ENCODE measurements around the gene CETN2.
A peak's percentile ranks its signal among the peaks of the same experiment; 100 is the strongest.
"Not testable (repeated sequence)": the region's sequence is repeated elsewhere in the genome, so short reads cannot be mapped to it uniquely, and the experiment has no call there.

The CETN2 gene

GRCh38 chrX:152833378-152833777 lies 2.8 kb upstream of the CETN2 start:
- intact Hi-C loops (cut with DNase I) = loop anchor here (5.0 kb wide), 1 partner anchor 191 kb away; no protein-coding TSS in a partner anchor
- DNase-seq = no peak

GRCh38 chrX:152832520-152832919 lies 2.0 kb upstream of the CETN2 start:
- intact Hi-C loops (cut with DNase I) = loop anchor here (5.0 kb wide), 1 partner anchor 190 kb away; no protein-coding TSS in a partner anchor

DNA sequence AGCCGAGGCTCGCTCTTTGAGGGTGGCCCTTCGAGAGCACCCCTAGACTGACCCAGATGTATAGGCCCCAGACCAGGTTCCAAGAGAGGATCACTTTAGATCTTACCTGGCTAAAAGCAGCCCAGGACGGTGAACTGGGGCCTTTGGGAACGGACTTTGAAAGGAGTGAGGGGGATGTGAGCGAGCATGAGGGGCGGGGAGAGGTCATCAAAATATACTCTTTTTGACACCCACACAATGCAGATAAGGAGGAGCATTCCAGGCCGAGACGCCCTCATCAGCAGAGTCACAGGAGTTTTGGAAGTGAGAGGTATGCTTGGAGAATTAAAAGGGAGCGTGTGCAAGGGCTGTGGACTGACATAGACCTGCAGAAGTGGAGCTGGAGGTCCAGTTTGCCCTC lies 834 bp upstream of the CETN2 start:
- intact Hi-C loops (cut with DNase I) = loop anchor here (5.0 kb wide), 1 partner anchor 189 kb away; no protein-coding TSS in a partner anchor
- DNase-seq = no peak

More at GRCh38 chrX:152832520-152832919, 2.0 kb upstream of the CETN2 start:
- DNase-seq = no peak

- intact Hi-C loops (cut with DNase I) = no loop called here
- peak in 1 of 10 donors; percentile 25 for DNase-seq
Measured at GRCh38 chrX:152824841-152825374, 5.6 kb downstream of the CETN2 start.

DNA sequence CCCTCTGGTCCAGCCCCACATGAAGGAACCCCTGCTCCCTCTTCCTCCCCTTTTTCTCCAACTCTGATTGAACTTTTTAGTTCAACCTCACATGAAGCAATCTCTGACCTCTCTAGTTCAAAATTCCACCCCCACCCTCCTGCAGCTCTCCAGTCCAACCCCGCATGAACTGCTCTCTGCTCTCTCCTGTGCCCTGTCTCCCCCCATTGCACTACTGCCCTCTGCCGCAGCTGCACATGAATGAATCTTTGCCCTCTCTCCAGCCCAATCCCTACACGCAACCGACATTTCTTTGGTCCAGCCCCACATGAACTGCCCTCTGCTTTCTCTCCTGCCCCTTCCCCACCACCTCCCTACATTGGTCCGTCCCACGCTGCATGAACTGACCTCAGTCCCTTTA lies 6.9 kb downstream of the CETN2 start:
- no peak for DNase-seq
- intact Hi-C loops (cut with DNase I) = no loop called here

DNA sequence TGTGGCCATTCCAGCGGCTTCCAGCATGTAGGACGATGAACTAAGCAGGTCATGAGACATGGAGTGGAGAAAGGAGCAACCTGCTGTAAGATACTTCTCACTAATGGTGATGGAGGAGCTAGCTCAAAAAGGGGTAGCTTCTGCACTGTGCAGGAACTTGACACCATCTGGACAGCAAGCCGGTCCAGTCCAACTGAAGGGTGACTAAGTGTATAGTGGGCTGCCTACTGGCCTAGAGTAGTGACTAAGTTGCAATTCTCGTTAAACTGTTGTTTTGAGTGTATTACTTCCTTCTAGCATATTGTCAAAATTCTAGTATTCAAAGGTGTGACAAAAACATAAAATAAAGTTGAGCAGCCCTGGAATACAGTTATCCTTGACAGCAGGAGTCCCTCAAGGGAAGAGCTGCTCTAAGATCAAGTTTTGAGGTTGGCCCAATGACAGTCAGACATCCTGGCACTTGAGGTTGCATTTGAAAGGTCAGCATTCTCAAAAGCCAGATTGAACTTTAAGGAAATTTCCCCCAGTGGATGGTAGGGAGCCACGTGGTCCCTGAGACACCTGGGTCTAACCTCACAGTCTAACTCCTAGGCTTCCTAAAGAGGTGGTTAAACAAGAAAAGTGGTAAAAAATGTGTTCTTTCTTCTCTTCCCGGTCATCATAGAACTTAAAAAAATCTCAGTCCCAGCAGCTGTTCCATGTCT lies 8.0 kb downstream of the CETN2 start:
- intact Hi-C loops (cut with DNase I) = no loop called here
- DNase-seq = peak in 1 of 10 donors; percentile 18

DNA sequence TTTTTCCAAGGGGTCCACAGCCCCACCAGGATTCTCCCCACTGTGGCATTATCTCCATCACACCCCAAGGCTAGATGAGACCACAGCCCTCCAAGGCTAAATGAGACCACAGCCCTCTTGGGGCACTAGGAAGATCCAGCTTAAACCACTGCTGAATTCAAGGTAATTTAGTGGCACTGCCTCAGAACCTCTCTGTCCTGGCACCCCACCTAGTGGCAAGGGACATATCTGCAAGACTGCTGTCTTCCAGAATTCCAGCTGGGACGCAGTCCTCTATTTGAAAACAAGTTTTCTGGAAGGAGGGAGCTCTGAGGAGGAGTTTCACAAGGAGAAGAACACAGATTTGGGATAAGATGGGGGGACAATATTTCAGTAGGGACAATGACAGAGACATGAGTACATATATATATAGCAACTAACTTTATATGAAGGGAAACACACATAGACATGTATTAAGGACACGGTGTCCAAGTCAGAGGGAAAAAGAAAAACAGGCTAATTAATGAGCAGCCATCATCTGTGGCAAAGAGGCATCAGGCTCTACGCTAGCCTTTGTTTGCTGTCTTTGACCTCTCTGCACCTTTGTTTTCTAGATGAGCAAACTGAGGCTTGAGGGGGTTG lies 9.3 kb downstream of the CETN2 start:
- intact Hi-C loops (cut with DNase I) = no loop called here
- peak in 4 of 10 donors; percentile 18 to 29 (median 24) for DNase-seq

DNA sequence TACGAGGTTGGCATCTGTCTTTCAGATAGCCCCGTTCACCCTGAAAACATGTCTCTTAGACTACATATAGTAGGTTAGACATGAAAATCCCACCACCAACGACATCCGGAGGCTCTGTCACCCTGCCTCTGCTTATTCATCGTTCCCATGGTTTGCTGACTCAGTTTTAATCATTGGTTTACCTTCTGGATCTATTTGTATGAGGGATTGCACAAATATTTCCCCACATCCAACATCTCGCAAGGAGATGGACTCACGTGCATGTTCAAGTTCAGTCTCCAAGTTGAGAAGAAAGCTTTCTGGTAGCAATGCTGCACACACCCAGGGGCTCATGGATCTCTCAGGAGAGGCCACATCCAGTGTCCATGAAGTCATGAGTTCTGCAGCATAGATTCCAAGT lies 10.8 kb downstream of the CETN2 start:
- intact Hi-C loops (cut with DNase I) = no loop called here
- DNase-seq = no peak

DNA sequence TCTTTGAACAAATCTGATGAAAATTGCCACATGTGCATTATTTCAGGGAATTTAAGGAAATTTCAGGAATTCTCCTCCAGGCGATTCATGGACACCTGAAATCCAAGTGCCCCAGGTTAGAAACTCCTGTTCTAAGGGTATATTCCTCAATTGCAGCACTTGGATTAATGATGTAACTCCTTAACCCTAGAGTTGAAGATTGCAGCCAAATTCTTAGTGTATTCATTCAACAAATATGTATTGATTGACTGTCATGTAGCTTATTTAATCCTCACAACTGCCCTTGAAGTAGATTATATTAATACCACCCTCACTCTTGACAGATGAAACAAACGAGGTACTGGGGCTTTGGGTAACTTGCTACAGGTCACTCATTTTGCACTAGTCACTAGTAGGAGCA lies 11.3 kb downstream of the CETN2 start:
- no peak for DNase-seq
- intact Hi-C loops (cut with DNase I) = no loop called here

- no peak for DNase-seq
- intact Hi-C loops (cut with DNase I) = no loop called here
Measured at GRCh38 chrX:152818356-152818755, 12.2 kb downstream of the CETN2 start.

DNA sequence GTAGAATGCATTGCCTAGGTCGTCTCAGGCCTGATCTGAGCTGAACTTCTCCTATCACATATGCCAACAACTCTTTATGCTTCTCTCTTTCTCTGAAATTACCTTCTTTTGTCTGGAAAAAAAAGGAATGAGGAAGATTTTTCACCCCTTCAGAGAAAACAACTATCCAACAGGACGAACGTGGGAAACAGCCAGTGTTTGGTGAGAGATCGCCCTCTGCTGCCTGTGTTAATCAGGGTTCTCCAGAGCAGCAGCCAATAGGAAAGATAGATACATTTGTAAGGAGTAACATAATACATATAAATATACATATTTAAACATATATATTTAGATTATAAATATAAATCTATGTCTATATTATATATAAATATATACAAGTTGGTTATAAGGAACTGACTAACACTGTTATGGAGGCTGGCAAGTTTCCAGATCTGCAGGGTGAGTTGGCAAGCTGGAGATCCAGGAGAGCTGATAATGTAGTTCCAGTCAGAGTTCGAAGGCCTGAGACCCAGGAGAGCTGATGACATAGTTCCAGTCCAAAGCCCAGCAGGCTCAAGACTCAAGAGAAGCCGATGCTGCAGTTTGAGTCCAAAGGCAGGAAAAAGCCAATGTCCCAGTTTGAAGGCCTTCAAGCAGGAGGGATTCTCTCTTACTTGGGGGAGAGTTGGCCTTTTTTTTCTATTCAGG lies 13.3 kb downstream of the CETN2 start:
- intact Hi-C loops (cut with DNase I) = loop anchor here (1.0 kb wide), 1 partner anchor 175 kb away; no protein-coding TSS in a partner anchor

GRCh38 chrX:152814048-152814447 lies 16.5 kb downstream of the CETN2 start:
- no peak for DNase-seq
- intact Hi-C loops (cut with DNase I) = no loop called here

More for the DNA sequence above, 13.3 kb downstream of the CETN2 start:
- peak in 5 of 10 donors; percentile 20 to 54 (median 44) for DNase-seq

GRCh38 chrX:152813206-152813605 lies 17.4 kb downstream of the CETN2 start:
- intact Hi-C loops (cut with DNase I) = no loop called here
- DNase-seq = no peak

DNA sequence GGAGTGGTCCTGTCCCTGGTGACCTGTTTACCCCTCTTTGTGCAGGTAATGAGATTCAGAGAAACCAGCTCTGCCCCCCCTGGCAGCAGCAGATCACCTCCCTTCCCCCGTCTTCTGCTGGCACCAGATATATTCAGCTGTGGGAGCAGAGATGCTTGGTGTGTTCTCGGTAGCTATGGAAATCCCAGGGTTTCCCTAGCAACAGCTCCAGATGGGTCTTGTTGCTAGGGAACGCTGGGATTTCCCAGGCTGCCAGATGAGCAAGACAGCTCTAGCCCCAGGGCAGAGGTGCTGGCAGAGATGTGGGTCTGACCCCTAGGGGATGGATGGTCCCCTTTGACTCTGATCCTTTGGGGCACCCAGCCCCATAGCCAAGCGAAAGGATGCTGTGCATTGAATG lies 20.2 kb downstream of the CETN2 start:
- DNase-seq = peak in 5 of 10 donors; percentile 13 to 80 (median 34)
- intact Hi-C loops (cut with DNase I) = no loop called here

- DNase-seq = no peak
- intact Hi-C loops (cut with DNase I) = no loop called here
Measured at GRCh38 chrX:152806035-152806434, 24.5 kb downstream of the CETN2 start.

DNA sequence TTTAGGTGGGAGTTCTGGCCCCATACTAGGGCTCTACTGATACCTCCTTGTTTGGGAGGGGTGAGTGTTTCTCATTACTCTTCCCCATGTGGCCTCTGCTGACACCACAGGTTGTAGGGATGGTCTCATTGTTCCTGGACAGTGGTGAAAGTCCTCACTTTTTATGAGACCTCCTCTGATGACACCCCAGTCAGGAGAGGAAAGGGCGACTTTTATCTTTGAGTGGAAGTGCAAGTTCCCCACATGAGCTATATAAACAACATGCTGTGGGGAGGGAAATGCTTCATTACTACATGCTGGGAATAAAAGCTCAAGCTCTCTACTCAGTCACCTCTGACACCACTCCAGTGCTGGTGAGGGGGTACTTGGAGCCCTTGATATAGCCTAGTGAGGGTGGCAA lies 31.6 kb downstream of the CETN2 start:
- intact Hi-C loops (cut with DNase I) = no loop called here

DNA sequence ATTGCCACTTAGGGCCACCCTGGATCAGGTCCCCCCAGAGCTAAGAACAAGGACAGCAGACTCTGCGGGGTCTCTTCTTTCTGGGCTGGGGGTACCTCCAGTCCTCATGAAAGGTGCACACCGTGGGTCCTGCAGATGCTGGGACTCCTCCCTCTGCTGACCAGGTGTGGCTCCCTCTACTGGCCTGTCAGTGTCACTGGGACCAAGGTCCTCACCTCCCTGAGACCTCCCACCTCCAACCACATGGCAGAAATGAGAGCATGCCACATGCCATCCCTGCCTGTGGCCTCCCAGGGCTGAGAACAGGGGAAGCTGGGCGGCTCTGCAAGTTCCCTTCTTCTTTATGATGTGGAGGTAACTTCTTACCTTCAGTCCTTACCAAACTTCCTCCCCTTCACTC lies 43.5 kb downstream of the CETN2 start:
- intact Hi-C loops (cut with DNase I); DNase-seq: not testable (repeated sequence)

More for the DNA sequence above, 31.6 kb downstream of the CETN2 start:
- DNase-seq = no peak

Data from posterior cingulate gyrus (tissue), 11 donors.